AG09319 (cell line): Measurements from ENCODE around the gene IQCH.

Experiments
- DNase-seq: peaks from one replicate; pipeline ENCODE4 v3.0.0-alpha.2; 2010; ENCODE audit warnings: low read depth; ENCODE audit errors: extremely low read depth
- CTCF ChIP-seq: IDR thresholded peaks from 2 replicates; pipeline ENCODE4 v1.5.1; 2011; ENCODE audit warnings: low read depth, mild to moderate bottlenecking, inconsistent platforms, low read length, moderate library complexity

The IQCH gene

GRCh38 chr15:67340630-67341029 lies 86.0 kb downstream of the IQCH start:
- no peak for DNase-seq
- no peak for TF ChIP-seq CTCF

GRCh38 chr15:67341539-67341938 lies 87.0 kb downstream of the IQCH start:
- TF ChIP-seq CTCF, result no peak
- no peak for DNase-seq

- no peak for DNase-seq
- no peak for TF ChIP-seq CTCF
Observed at GRCh38 chr15:67343206-67343605, 88.6 kb downstream of the IQCH start.

GRCh38 chr15:67349634-67350033 lies 95.0 kb downstream of the IQCH start:
- no peak for TF ChIP-seq CTCF

GRCh38 chr15:67350042-67350441 lies 95.5 kb downstream of the IQCH start:
- no peak for TF ChIP-seq CTCF
- no peak for DNase-seq

More at GRCh38 chr15:67349634-67350033, 95.0 kb downstream of the IQCH start:
- DNase-seq, result no peak

- no peak for DNase-seq
- no peak for TF ChIP-seq CTCF
Observed at GRCh38 chr15:67358391-67358790, 103.8 kb downstream of the IQCH start.

- no peak for DNase-seq
- no peak for TF ChIP-seq CTCF
Observed at GRCh38 chr15:67358812-67359211, 104.2 kb downstream of the IQCH start.
